ENCODE measurements around the gene SDHD. TPM values are rescaled to one million over a fixed set of nuclear protein-coding genes. Genes with fewer than 3 reads are reported as not detected.

The SDHD gene
- total RNA-seq (2021): 79.6 and 82.3 TPM in 2 replicates
- long read RNA-seq, transcript SDHD-201 (4 exons, 1,439 nt): major isoform, 586 of 604 reads
- long read RNA-seq, partial matches to known transcripts: 9 of 604 reads
- long read RNA-seq, other reads (novel, unspliced or antisense): 5 of 604 reads

DNA sequence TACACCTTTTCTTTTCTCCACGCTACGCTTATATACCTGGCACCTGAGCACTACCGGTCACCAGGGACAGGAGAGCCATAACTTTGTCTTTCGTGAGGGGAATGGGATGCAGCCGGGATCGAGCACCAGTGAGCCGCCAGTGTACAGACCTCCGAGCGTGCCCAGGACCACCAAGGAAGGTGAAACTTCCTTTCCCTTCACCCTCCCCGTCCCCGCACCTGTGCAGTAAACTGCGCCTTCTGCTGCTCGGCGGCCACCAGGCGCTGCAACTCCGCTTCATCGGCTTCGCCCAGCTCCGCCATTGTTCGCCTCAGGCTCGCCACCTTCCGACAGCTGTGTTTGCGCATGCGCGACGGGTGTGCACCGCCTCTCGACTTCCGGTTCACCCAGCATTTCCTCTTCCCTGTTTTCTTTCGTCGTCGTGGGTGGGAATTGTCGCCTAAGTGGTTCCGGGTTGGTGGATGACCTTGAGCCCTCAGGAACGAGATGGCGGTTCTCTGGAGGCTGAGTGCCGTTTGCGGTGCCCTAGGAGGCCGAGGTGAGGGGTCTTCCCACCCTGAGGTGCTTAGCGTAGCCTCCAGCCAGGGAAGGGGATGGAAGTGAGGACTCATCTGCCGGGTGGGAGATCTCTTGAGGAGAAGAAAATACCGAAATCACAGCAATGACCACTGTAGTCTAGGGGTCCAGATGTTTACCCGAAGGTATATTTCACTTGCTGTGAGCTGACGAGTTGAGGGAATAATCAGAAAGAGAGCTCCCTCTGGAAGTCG lies at the start of gene SDHD, which contains the start of gene TIMM8B:
Gene SDHD (plus strand): TSS at position 452 of the 770 bp plus-strand sequence. CDS start 35 bp downstream, at position 487.
Gene TIMM8B (minus strand): TSS at position 335 of the 770 bp plus-strand sequence. CDS start 33 bp downstream, at position 302.
- Histone ChIP-seq H2BK15ac (ENCODE audit: low read depth, low read length) (no peak within 1 kb of the TSS), H4K91ac (ENCODE audit: insufficient read length, low read depth, low read length) (no peak within 1 kb of the TSS), H3K27ac (ENCODE audit: insufficient read length, low read depth, low read length) (no peak within 1 kb of the TSS), H3K9ac (ENCODE audit: extremely low read depth, insufficient read length, low read length) (peak within 1 kb of the TSS; percentile 91), H3K4ac (ENCODE audit: low read depth, low read length) (no peak within 1 kb of the TSS), H2BK5ac (ENCODE audit: insufficient read length, low read length) (no peak within 1 kb of the TSS), H3K9me3 (ENCODE audit: control insufficient read depth, low read depth, low read length) (no peaks in the 10 kb centered on the region), H2AK5ac (ENCODE audit: insufficient read length, low read length) (no peak within 1 kb of the TSS), H4K5ac (ENCODE audit: insufficient read length, low read depth, low read length) (peak within 1 kb of the TSS; percentile 45), H3K4me2 (ENCODE audit: insufficient read depth, insufficient read length, low read length) (peak within 1 kb of the TSS; percentile 97), H2BK120ac (ENCODE audit: low read depth, low read length, poor library complexity, severe bottlenecking) (no peak within 1 kb of the TSS), H3T11ph (ENCODE audit: low read length) (no peak within 1 kb of the TSS), H3K4me1 (ENCODE audit: insufficient read depth, low read length) (no peaks in the 10 kb centered on the region), H2BK12ac (ENCODE audit: insufficient read length, low read depth, low read length) (no peak within 1 kb of the TSS), H2BK20ac (ENCODE audit: low read depth, low read length, poor library complexity, severe bottlenecking) (no peak within 1 kb of the TSS), H3K56ac (ENCODE audit: insufficient read length, low read depth, low read length) (no peak within 1 kb of the TSS), H3K79me1 (ENCODE audit: insufficient read depth, low read depth, low read length, poor library complexity, severe bottlenecking) (no peaks in the 10 kb centered on the region), H3K18ac (ENCODE audit: insufficient read length, low read depth, low read length) (peak within 1 kb of the TSS; percentile 69), H3K14ac (ENCODE audit: insufficient read depth, low read length) (peak within 1 kb of the TSS; percentile 85; the same call in 1 of the 2 replicates), H3K23ac (ENCODE audit: insufficient read length, low read depth, low read length) (no peak within 1 kb of the TSS), H4K8ac (replicated peaks; ENCODE audit: insufficient read length, low read depth, low read length) (no peak within 1 kb of the TSS), H3K23me2 (ENCODE audit: insufficient read length, low read depth, low read length, poor library complexity, severe bottlenecking) (peaks cover 5% of the 10 kb centered on the region), H3K27me3 (ENCODE audit: insufficient read depth, low read length) (no peaks in the 10 kb centered on the region), H4K20me1 (ENCODE audit: control insufficient read depth, insufficient read depth, insufficient read length) (no peaks in the 10 kb centered on the region), H2AFZ (ENCODE audit: low read length) (no peak within 1 kb of the TSS), H3K79me2 (ENCODE audit: insufficient read depth, low read length) (peaks cover 13% of the 10 kb centered on the region; the same call in 1 of the 2 replicates)
- Mint-ChIP-seq H3K27me3 (ENCODE audit: low read depth) (peaks cover 2% of the 10 kb centered on the region; the same call in 1 of the 2 replicates), H3K4me3 (peak within 1 kb of the TSS; percentile 100), H3K27ac (peak within 1 kb of the TSS; percentile 95 to 100 (median 100)), H3K4me1 (peaks cover 16 to 20% of the 10 kb centered on the region in 2 experiments), H3K36me3 (ENCODE audit: insufficient read depth in 1 of 3, low read depth in 3 of 3) (peaks cover 28 to 91% (median 72%) of the 10 kb centered on the region in 3 experiments), H3K9me3 (peaks cover 0 to 4% of the 10 kb centered on the region in 2 experiments; a peak in 2 of 5 replicates)
- DNase-seq: peak; percentile 95
- TF ChIP-seq, protein P1, sequence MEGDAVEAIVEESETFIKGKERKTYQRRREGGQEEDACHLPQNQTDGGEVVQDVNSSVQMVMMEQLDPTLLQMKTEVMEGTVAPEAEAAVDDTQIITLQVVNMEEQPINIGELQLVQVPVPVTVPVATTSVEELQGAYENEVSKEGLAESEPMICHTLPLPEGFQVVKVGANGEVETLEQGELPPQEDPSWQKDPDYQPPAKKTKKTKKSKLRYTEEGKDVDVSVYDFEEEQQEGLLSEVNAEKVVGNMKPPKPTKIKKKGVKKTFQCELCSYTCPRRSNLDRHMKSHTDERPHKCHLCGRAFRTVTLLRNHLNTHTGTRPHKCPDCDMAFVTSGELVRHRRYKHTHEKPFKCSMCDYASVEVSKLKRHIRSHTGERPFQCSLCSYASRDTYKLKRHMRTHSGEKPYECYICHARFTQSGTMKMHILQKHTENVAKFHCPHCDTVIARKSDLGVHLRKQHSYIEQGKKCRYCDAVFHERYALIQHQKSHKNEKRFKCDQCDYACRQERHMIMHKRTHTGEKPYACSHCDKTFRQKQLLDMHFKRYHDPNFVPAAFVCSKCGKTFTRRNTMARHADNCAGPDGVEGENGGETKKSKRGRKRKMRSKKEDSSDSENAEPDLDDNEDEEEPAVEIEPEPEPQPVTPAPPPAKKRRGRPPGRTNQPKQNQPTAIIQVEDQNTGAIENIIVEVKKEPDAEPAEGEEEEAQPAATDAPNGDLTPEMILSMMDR (conservative IDR thresholded peaks at IDR 0.05): peak; percentile 33; the same call in 2 of the 3 replicates
- WGBS (ENCODE audit: extremely low coverage, insufficient read length, low lambda C conversion rate): no CpG with 5 or more reads among the region's 45 CpGs
